DMS 273 (cell line): ENCODE data around the gene SGF29.
"Not testable (repeated sequence)": the region's sequence is repeated elsewhere in the genome, so short reads cannot be mapped to it uniquely, and the experiment has no call there.

Experiments
- DNase-seq: peaks from one replicate; lab custom pipeline; 2025; ENCODE audit not compliant: unreplicated experiment; lab: John Stamatoyannopoulos, UW

SGF29 gene

GRCh38 chr16:28563218-28563617 is 9.5 kb downstream of the SGF29 start:
- DNase-seq, result no peak

- not testable (repeated sequence) for DNase-seq
Observed at GRCh38 chr16:28566233-28566925, 12.7 kb downstream of the SGF29 start.

- DNase-seq, result no peak
Observed at GRCh38 chr16:28567292-28567691, 13.6 kb downstream of the SGF29 start.

GRCh38 chr16:28569021-28569420 is 15.3 kb downstream of the SGF29 start:
- DNase-seq, result no peak

GRCh38 chr16:28569968-28570752 is 16.4 kb downstream of the SGF29 start:
- DNase-seq, result no peak

- no peak for DNase-seq
Observed at GRCh38 chr16:28572696-28573510, 19.2 kb downstream of the SGF29 start.

- no peak for DNase-seq
Observed at GRCh38 chr16:28573738-28574718, 20.3 kb downstream of the SGF29 start.

GRCh38 chr16:28574925-28575324 is 21.2 kb downstream of the SGF29 start:
- DNase-seq, result no peak

GRCh38 chr16:28575446-28576109 is 21.9 kb downstream of the SGF29 start:
- DNase-seq, result no peak

GRCh38 chr16:28580726-28581315 is 27.1 kb downstream of the SGF29 start:
- no peak for DNase-seq

- DNase-seq, result no peak
Observed at GRCh38 chr16:28585674-28586073, 32.0 kb downstream of the SGF29 start.

- DNase-seq, result no peak
Observed at GRCh38 chr16:28586466-28586865, 32.7 kb downstream of the SGF29 start.

- DNase-seq, result no peak
Observed at GRCh38 chr16:28587386-28587785, 33.7 kb downstream of the SGF29 start.

GRCh38 chr16:28589069-28589468 is 35.3 kb downstream of the SGF29 start:
- DNase-seq, result no peak

GRCh38 chr16:28589930-28590329 is 36.2 kb downstream of the SGF29 start:
- DNase-seq, result no peak

- DNase-seq, result no peak
Observed at GRCh38 chr16:28590384-28591340, 36.9 kb downstream of the SGF29 start.

- DNase-seq, result no peak
Observed at GRCh38 chr16:28591355-28591754, 37.6 kb downstream of the SGF29 start.

- DNase-seq, result no peak
Observed at GRCh38 chr16:28592511-28592910, 38.8 kb downstream of the SGF29 start.
